HepG2 (cell line): Measurements from ENCODE around the gene PRELID1. TPM values are rescaled to one million over a fixed set of nuclear protein-coding genes. Genes with fewer than 3 reads are reported as not detected.
A peak's percentile ranks its signal among the peaks of the same experiment; 100 is the strongest.

ENCODE experiments used
- HIVEP1 ChIP-seq: sonication (generic); formaldehyde crosslinking; IDR thresholded peaks from 2 replicates; pipeline ENCODE4 v1.4.0; 2020; ENCODE audit warnings: mild to moderate bottlenecking, missing genetic modification reagents
- POLR2AphosphoS5 ChIP-seq: IDR thresholded peaks from 2 replicates; pipeline ENCODE4 v1.6.1; 2012; ENCODE audit warnings: low read depth, low read length
- SAP130 ChIP-seq: IDR thresholded peaks from 2 replicates; pipeline ENCODE4 v1.6.1; 2016; ENCODE audit warnings: low read depth
- ZNF180 ChIP-seq: sonication (generic); formaldehyde crosslinking; IDR thresholded peaks from 2 replicates; pipeline ENCODE4 v1.4.0; 2020; ENCODE audit warnings: low read depth, missing genetic modification reagents, borderline replicate concordance
- ZNF414 ChIP-seq: sonication (generic); formaldehyde crosslinking; IDR thresholded peaks from 2 replicates; pipeline ENCODE4 v1.5.0; 2020; ENCODE audit warnings: missing genetic modification reagents
- ZNF503 ChIP-seq: sonication (generic); formaldehyde crosslinking; IDR thresholded peaks from 2 replicates; pipeline ENCODE4 v1.4.0; 2020; ENCODE audit warnings: missing genetic modification reagents
- ZNF564 ChIP-seq: sonication (generic); formaldehyde crosslinking; IDR thresholded peaks from 2 replicates; pipeline ENCODE4 v1.8.1; 2023; ENCODE audit warnings: mild to moderate bottlenecking, missing genetic modification reagents
- ZNF747 ChIP-seq: sonication (generic); formaldehyde crosslinking; IDR thresholded peaks from 2 replicates; pipeline ENCODE4 v1.8.1; 2023; ENCODE audit warnings: missing genetic modification reagents, mild to moderate bottlenecking, borderline replicate concordance
- ZXDC ChIP-seq: sonication (generic); formaldehyde crosslinking; IDR thresholded peaks from 2 replicates; pipeline ENCODE4 v1.5.0; 2020; ENCODE audit warnings: mild to moderate bottlenecking, missing genetic modification reagents
- polyA plus RNA-seq, 8 experiments: library from polyadenylated mRNA; depleted of rRNA in 3 of 8; stranded (reverse) in 7 of 8; unstranded in 1 of 8; fragments of >200 nt; fragmentation: Illumina TruSeq in 4 of 8; extraction: Trizol in 4 of 8; gene quantifications; 2 replicates each; pipeline versions ENCODE4 v1.2.1 to v1.2.3, GENCODE V29; 2011 to 2016; ENCODE audit warnings: low read depth in 4 of 8, missing spikeins in 1 of 8, mixed read lengths in 1 of 8; ENCODE audit not compliant: insufficient read depth in 1 of 8
- total RNA-seq, 5 experiments: library from RNA; depleted of rRNA; stranded (reverse); fragments of >200 nt; fragmentation: Illumina TruSeq; extraction: Trizol; gene quantifications; 2 replicates each; pipeline ENCODE4 v1.2.3, GENCODE V29; 2016; ENCODE audit warnings: low read depth in 1 of 5
- TF ChIP-seq, protein P1 (sequence below): sonication (generic); formaldehyde crosslinking; IDR thresholded peaks from 2 replicates; pipeline ENCODE4 v1.4.0; 2020; ENCODE audit warnings: missing genetic modification reagents
- TF ChIP-seq, protein P2 (sequence below): sonication (generic); formaldehyde crosslinking; IDR thresholded peaks from 2 replicates; pipeline ENCODE4 v1.5.1; 2020; ENCODE audit warnings: mild to moderate bottlenecking, missing genetic modification reagents, moderate library complexity
- TF ChIP-seq, protein P3 (sequence below): sonication (generic); formaldehyde crosslinking; IDR thresholded peaks from 2 replicates; pipeline ENCODE4 v1.4.0; 2020; ENCODE audit warnings: missing genetic modification reagents
- TF ChIP-seq, protein P4 (sequence below): sonication (generic); formaldehyde crosslinking; IDR thresholded peaks from 2 replicates; pipeline ENCODE4 v1.5.1; 2020; ENCODE audit warnings: mild to moderate bottlenecking, missing genetic modification reagents, borderline replicate concordance

PRELID1 gene
- total and polyA plus RNA-seq, 2 of the 13 experiments (the other 11 are each of a cell fraction or from before 2014, with no cell fraction given) = 250 to 271 TPM

DNA sequence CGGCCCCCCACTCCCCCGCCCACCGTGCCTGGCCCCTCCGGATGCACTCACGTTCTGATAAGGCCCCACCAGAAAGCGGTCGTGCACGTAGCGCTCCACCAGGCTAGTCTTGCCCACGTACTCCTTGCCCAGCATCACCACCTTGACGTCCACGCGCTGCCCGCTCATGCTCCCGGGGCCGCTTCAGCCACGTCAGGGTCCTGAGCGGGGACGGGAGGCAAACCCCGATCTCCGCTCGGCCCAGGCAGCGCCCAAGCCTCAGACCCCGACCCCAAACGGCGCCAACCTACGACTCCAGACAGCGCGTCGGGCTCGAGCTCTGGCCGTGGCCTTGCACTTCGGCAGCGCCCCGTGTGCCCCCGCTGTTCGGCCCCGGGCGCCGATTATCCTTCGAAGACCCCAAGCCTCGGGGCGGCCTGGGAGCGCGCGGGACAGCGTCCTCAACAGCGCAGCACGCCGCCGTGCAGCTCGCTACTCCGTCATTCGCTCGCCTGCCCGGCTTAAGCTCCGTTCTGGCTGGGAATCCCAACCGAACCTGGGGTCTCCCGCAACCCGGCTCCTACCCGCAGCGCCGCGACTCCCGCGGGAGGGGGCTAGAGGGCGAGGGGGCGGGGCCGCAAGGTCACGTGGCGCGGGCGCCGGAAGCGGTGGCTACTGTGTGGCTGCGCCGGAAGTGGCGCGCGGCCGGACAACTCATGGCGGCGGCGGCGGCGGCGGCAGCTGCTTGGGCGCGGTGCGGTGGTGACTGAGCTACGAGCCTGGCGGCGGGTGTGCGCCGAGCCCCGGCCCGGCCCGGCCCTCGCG, at the start of gene PRELID1, which contains the start of gene RAB24 (continued):
- TF ChIP-seq, protein P1, sequence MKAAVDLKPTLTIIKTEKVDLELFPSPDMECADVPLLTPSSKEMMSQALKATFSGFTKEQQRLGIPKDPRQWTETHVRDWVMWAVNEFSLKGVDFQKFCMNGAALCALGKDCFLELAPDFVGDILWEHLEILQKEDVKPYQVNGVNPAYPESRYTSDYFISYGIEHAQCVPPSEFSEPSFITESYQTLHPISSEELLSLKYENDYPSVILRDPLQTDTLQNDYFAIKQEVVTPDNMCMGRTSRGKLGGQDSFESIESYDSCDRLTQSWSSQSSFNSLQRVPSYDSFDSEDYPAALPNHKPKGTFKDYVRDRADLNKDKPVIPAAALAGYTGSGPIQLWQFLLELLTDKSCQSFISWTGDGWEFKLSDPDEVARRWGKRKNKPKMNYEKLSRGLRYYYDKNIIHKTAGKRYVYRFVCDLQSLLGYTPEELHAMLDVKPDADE (CRISPR knock-in tag) = 0 out of 2 replicates have a peak, but pooled peaks have one; percentile 75
- TF ChIP-seq SAP130 (CRISPR knock-in tag) (peak; percentile 87), POLR2AphosphoS5 (peak; percentile 77), ZNF747 (CRISPR knock-in tag) (no peak), ZNF180 (CRISPR knock-in tag) (no peak), ZXDC (no peak), ZNF503 (CRISPR knock-in tag) (no peak; the same call in 1 of the 2 replicates), HIVEP1 (CRISPR knock-in tag) (peak; percentile 95), ZNF564 (CRISPR knock-in tag) (no peak; the same call in 1 of the 2 replicates), ZNF414 (CRISPR knock-in tag) (peak; percentile 95)
- TF ChIP-seq, protein P2, sequence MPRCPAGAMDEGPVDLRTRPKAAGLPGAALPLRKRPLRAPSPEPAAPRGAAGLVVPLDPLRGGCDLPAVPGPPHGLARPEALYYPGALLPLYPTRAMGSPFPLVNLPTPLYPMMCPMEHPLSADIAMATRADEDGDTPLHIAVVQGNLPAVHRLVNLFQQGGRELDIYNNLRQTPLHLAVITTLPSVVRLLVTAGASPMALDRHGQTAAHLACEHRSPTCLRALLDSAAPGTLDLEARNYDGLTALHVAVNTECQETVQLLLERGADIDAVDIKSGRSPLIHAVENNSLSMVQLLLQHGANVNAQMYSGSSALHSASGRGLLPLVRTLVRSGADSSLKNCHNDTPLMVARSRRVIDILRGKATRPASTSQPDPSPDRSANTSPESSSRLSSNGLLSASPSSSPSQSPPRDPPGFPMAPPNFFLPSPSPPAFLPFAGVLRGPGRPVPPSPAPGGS = peak; percentile 89; the same call in 1 of the 2 replicates
- TF ChIP-seq, protein P3, sequence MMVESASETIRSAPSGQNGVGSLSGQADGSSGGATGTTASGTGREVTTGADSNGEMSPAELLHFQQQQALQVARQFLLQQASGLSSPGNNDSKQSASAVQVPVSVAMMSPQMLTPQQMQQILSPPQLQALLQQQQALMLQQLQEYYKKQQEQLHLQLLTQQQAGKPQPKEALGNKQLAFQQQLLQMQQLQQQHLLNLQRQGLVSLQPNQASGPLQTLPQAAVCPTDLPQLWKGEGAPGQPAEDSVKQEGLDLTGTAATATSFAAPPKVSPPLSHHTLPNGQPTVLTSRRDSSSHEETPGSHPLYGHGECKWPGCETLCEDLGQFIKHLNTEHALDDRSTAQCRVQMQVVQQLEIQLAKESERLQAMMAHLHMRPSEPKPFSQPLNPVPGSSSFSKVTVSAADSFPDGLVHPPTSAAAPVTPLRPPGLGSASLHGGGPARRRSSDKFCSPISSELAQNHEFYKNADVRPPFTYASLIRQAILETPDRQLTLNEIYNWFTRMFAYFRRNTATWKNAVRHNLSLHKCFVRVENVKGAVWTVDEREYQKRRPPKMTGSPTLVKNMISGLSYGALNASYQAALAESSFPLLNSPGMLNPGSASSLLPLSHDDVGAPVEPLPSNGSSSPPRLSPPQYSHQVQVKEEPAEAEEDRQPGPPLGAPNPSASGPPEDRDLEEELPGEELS (CRISPR knock-in tag) = 0 out of 2 replicates have a peak, but pooled peaks have one; percentile 15
- TF ChIP-seq, protein P4, sequence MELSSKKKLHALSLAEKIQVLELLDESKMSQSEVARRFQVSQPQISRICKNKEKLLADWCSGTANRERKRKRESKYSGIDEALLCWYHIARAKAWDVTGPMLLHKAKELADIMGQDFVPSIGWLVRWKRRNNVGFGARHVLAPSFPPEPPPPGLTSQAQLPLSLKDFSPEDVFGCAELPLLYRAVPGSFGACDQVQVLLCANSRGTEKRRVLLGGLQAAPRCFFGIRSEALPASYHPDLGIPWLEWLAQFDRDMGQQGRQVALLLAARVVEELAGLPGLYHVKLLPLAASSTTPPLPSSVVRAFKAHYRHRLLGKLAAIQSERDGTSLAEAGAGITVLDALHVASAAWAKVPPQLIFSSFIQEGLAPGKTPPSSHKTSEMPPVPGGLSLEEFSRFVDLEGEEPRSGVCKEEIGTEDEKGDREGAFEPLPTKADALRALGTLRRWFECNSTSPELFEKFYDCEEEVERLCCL (CRISPR knock-in tag) = peak; percentile 77; the same call in 1 of the 2 replicates
